ENCODE measurements around the gene C4BPA.

C4BPA gene

DNA sequence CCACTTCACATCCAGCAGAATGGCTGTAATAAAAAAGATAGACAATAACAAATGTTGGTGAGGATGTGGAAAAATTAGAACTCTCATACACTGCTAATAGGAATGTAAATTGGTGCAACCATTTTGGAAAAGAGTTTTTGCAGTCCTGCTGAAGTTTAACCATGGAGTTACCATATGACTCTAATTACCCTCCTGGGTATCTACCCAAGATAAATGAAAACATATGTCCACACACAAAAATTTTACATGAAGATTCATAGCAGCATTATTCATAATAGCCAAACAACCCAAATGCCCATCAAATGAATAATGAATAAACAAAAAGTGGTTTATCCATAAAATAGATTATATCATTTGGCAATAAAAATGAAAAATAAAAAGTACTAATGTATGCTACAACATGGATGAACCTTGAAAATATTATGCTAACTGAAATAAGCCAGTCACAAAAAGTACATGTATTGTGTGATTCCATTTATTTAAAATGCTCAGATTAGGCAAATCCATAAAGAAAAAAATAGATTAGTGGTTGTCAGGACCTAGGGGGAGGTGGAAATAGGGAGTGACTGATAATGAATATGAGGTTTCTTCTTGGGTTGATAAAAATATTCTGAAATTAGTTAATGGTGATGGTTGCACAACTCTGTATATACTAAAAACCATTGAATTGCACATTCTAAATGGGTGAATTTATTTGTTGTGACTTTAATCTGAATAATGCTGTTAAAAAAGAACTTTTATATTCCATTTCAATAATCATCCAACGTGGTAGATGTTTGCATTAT, 26.4 kb downstream of the C4BPA start:
- H3K4me3 ChIP-seq (ENCODE audit: low read depth, low read length): no peak overlapping the region
- TF ChIP-seq CTCF (IDR thresholded peaks at IDR 0.05; ENCODE audit: borderline replicate concordance, insufficient read depth, low read depth, low read length): no peak

- no peak for TF ChIP-seq CTCF (IDR thresholded peaks at IDR 0.05; ENCODE audit: borderline replicate concordance, insufficient read depth, low read depth, low read length)
- H3K4me3 ChIP-seq (ENCODE audit: low read depth, low read length): no peak overlapping the region
These were observed 27.1 kb downstream of the C4BPA start for GRCh38 chr1:207131163-207131562.

GRCh38 chr1:207134581-207134980, 30.5 kb downstream of the C4BPA start:
- no peak overlapping the region for H3K4me3 ChIP-seq (ENCODE audit: low read depth, low read length)
- TF ChIP-seq CTCF (IDR thresholded peaks at IDR 0.05; ENCODE audit: borderline replicate concordance, insufficient read depth, low read depth, low read length): no peak

- no peak for TF ChIP-seq CTCF (IDR thresholded peaks at IDR 0.05; ENCODE audit: borderline replicate concordance, insufficient read depth, low read depth, low read length)
- H3K4me3 ChIP-seq (ENCODE audit: low read depth, low read length): no peak overlapping the region
These were observed 35.6 kb downstream of the C4BPA start for GRCh38 chr1:207139616-207140015.

- no peak overlapping the region for H3K4me3 ChIP-seq (ENCODE audit: low read depth, low read length)
- no peak for TF ChIP-seq CTCF (IDR thresholded peaks at IDR 0.05; ENCODE audit: borderline replicate concordance, insufficient read depth, low read depth, low read length)
These were observed 36.5 kb downstream of the C4BPA start for GRCh38 chr1:207140536-207140935.

GRCh38 chr1:207145401-207146058, 41.5 kb downstream of the C4BPA start:
- H3K4me3 ChIP-seq (ENCODE audit: low read depth, low read length): no peak overlapping the region
- TF ChIP-seq CTCF (IDR thresholded peaks at IDR 0.05; ENCODE audit: borderline replicate concordance, insufficient read depth, low read depth, low read length): no peak

- no peak for TF ChIP-seq CTCF (IDR thresholded peaks at IDR 0.05; ENCODE audit: borderline replicate concordance, insufficient read depth, low read depth, low read length)
These were observed 47.9 kb downstream of the C4BPA start for GRCh38 chr1:207151920-207152319.

More at GRCh38 chr1:207151920-207152319, 47.9 kb downstream of the C4BPA start:
- H3K4me3 ChIP-seq (ENCODE audit: low read depth, low read length): no peak overlapping the region

Data from GM12875 (cell line).